Fibroblast of pulmonary artery (primary cell): ENCODE measurements around the gene CBLN2.

Experiments
- DNase-seq: peaks from one replicate; pipeline ENCODE4 v3.0.0-alpha.2; 2010; ENCODE audit warnings: low read depth
- H3K4me3 ChIP-seq: replicated peaks from 2 replicates; pipeline ENCODE4 v1.5.1; 2011; ENCODE audit warnings: low read depth, mild to moderate bottlenecking, control low read depth, low read length, moderate library complexity
- CTCF ChIP-seq: IDR thresholded peaks from 2 replicates; pipeline ENCODE4 v1.5.1; 2011; ENCODE audit warnings: mild to moderate bottlenecking, control low read depth, low read length, inconsistent platforms; ENCODE audit errors: missing control alignments

The CBLN2 gene

GRCh38 chr18:72544092-72544886, at the start of gene CBLN2:
Gene CBLN2, minus strand, starts transcription at chr18:72544342. Its CDS starts 2,182 bp downstream, at chr18:72542160.
- TF ChIP-seq CTCF = peak; percentile 68
- H3K4me3 ChIP-seq = peak within 1 kb of the TSS; percentile 37
- DNase-seq = peak; percentile 74

DNA sequence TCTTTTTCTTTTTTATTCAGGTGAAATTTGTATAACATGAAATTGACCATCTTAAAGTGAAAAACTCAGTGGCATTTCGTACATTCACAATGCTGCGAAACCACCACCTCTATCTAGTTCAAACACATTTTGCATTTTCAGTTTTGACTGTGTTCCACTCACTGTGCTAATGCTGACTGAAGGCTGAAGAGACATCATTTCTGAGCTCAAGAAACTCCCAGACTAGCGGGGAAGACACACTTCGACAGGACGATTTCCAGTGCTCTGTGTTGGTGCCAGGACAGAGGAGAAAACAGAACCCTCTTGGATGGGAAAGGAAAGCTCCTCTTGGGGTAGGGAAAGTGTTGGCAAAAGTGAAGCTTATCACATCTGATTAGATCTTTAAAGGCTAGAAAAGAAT, 44.2 kb upstream of the CBLN2 start:
- no peak overlapping the region for H3K4me3 ChIP-seq
- DNase-seq = no peak
- TF ChIP-seq CTCF = no peak

GRCh38 chr18:72584787-72585186, 40.6 kb upstream of the CBLN2 start:
- no peak for DNase-seq
- TF ChIP-seq CTCF = no peak
- H3K4me3 ChIP-seq = no peak overlapping the region

DNA sequence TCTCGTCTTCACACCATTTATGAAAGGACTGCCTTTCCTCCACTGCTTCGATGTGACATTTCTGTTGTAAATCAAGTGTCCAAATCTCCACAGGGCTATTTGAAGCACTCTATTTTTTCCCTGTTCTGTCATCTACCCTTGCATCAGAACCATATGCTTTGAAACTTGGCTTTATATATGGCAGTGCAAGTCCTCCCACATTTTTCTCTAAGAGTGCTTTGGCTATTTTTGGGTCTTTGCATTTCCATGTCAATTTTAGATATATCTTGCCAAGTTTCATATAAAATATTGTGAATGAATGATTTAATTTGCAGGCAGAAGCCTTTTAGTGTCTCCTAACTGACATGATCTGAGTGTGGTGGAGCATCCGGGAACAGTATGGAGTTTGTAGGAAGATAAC, 37.8 kb upstream of the CBLN2 start:
- DNase-seq = no peak
- no peak for TF ChIP-seq CTCF
- H3K4me3 ChIP-seq = no peak overlapping the region

GRCh38 chr18:72572896-72573295, 28.8 kb upstream of the CBLN2 start:
- DNase-seq = no peak
- no peak for TF ChIP-seq CTCF
- H3K4me3 ChIP-seq = no peak overlapping the region

DNA sequence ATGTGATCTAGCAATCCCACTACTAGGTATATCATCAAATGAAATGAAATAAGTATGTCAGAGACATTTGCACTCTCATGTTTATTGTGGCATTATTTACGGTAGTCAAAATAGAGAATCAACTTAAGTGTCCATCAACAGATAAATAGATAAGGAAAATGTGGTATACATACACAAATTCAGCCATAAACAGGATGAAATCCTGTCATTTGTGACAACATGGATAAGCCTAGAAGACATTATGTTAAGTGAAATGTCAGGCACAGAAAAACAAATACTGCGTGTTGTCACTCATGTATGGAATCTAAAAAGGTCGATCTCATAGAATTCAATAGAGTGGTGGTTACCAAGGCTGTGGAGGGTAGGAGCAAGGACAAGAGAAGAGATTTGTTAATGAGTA, 22.1 kb upstream of the CBLN2 start:
- no peak overlapping the region for H3K4me3 ChIP-seq
- DNase-seq = no peak
- no peak for TF ChIP-seq CTCF

- DNase-seq = no peak
- TF ChIP-seq CTCF = no peak
Measured at GRCh38 chr18:72555968-72556367, 11.8 kb upstream of the CBLN2 start.

More at GRCh38 chr18:72555968-72556367, 11.8 kb upstream of the CBLN2 start:
- H3K4me3 ChIP-seq = no peak overlapping the region
